K562 (cell line): ENCODE data around the gene TCF12. TPM values are rescaled to one million over a fixed set of nuclear protein-coding genes. Genes with fewer than 3 reads are reported as not detected.

Experiments used
- EP300 ChIP-seq: IDR thresholded peaks from 2 replicates; pipeline ENCODE4 v1.6.1; 2012; ENCODE audit warnings: low read length, improper control_type of control experiment
- LCOR ChIP-seq: sonication (generic); formaldehyde crosslinking; IDR thresholded peaks from 2 replicates; pipeline ENCODE4 v1.8.0; 2022; ENCODE audit warnings: mild to moderate bottlenecking, missing genetic modification reagents
- U2AF2 ChIP-seq: fragments of 200-400 bp; formaldehyde crosslinking; optimal IDR thresholded peaks from 2 replicates; pipeline ENCODE3; 2017; ENCODE audit warnings: low read depth, mild to moderate bottlenecking, low read length
- polyA plus RNA-seq, 8 experiments: library from polyadenylated mRNA; depleted of rRNA in 4 of 8; stranded (reverse) in 5 of 8; unstranded in 3 of 8; fragments of >200 nt; fragmentation: Nextera tagmentation in 2 of 8; fragmentation: Illumina TruSeq in 1 of 8; extraction: Ambion mirVana in 2 of 8; extraction: Trizol in 1 of 8; gene quantifications; 2 replicates each; pipeline versions ENCODE4 v1.2.1 to v1.2.3, GENCODE V29; 2011 to 2014; ENCODE audit warnings: inconsistent platforms in 1 of 8, missing spikeins in 1 of 8
- total RNA-seq, 7 experiments: library from RNA; depleted of rRNA in 6 of 7; stranded (reverse); fragments of >200 nt in 6 of 7; fragmentation: Illumina TruSeq in 2 of 7; extraction: Trizol in 2 of 7; gene quantifications; 2 replicates each; pipeline versions ENCODE4 v1.2.1 to v1.2.3, GENCODE V29; 2011 to 2021; ENCODE audit warnings: low replicate concordance in 1 of 7
- TF ChIP-seq, protein P1 (sequence below): fragments of 250-450 bp; sonication (Bioruptor Pico); IDR thresholded peaks from 2 replicates; pipeline ENCODE4 v1.4.0; 2020
- TF ChIP-seq, protein P2 (sequence below): fragments of 450-650 bp; IDR thresholded peaks from 2 replicates; pipeline ENCODE4 v1.6.1; 2016; ENCODE audit warnings: borderline replicate concordance
- TF ChIP-seq, protein P3 (sequence below): sonication (generic); formaldehyde crosslinking; IDR thresholded peaks from 2 replicates; pipeline ENCODE4 v1.8.1; 2023; ENCODE audit warnings: mild to moderate bottlenecking, missing genetic modification reagents

Gene TCF12
- total and polyA plus RNA-seq, 9 of the 15 experiments (the other 6 are each of a cell fraction or from before 2014, with no cell fraction given): 10.5 to 132 (median 52.9) TPM

DNA sequence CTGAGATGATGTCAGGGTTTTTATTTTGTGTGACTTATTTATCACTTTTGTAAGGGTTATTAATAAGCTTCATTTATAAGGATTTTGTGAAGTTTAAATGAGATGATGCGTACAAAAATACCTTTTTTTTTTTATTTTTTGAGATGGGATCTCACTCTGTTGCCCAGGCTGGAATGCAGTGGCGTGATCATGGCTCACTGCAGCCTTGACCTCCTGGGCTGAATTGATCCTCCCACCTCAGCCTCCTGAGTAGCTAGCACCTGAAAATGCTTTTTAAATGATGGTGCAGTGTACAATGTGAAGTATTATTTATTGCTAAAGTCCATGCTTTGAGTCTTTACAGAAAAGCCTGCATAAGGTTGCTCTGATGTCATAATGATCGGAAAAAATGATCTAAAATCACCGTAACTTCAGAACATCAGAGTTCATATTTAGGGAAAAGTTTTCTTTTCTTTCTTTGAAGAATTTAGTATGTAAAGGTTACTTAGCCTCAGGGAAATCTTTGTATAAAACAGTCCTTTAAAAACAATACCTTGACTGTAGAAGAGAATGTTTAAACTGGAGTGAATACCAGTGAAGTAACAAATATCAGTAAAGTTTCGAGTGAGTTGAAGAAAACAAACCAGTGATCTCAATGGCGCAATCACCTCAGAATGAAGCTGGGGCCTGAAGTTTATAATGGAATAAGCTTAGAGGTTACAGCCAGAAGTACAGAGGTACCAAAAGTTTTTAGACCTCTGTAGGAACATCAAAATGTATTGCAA lies 29.7 kb downstream of the TCF12 start (continued):
- TF ChIP-seq, protein P1, sequence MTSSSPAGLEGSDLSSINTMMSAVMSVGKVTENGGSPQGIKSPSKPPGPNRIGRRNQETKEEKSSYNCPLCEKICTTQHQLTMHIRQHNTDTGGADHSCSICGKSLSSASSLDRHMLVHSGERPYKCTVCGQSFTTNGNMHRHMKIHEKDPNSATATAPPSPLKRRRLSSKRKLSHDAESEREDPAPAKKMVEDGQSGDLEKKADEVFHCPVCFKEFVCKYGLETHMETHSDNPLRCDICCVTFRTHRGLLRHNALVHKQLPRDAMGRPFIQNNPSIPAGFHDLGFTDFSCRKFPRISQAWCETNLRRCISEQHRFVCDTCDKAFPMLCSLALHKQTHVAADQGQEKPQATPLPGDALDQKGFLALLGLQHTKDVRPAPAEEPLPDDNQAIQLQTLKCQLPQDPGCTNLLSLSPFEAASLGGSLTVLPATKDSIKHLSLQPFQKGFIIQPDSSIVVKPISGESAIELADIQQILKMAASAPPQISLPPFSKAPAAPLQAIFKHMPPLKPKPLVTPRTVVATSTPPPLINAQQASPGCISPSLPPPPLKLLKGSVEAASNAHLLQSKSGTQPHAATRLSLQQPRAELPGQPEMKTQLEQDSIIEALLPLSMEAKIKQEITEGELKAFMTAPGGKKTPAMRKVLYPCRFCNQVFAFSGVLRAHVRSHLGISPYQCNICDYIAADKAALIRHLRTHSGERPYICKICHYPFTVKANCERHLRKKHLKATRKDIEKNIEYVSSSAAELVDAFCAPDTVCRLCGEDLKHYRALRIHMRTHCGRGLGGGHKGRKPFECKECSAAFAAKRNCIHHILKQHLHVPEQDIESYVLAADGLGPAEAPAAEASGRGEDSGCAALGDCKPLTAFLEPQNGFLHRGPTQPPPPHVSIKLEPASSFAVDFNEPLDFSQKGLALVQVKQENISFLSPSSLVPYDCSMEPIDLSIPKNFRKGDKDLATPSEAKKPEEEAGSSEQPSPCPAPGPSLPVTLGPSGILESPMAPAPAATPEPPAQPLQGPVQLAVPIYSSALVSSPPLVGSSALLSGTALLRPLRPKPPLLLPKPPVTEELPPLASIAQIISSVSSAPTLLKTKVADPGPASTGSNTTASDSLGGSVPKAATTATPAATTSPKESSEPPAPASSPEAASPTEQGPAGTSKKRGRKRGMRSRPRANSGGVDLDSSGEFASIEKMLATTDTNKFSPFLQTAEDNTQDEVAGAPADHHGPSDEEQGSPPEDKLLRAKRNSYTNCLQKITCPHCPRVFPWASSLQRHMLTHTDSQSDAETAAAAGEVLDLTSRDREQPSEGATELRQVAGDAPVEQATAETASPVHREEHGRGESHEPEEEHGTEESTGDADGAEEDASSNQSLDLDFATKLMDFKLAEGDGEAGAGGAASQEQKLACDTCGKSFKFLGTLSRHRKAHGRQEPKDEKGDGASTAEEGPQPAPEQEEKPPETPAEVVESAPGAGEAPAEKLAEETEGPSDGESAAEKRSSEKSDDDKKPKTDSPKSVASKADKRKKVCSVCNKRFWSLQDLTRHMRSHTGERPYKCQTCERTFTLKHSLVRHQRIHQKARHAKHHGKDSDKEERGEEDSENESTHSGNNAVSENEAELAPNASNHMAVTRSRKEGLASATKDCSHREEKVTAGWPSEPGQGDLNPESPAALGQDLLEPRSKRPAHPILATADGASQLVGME (CRISPR knock-in tag): no peak
- no peak for TF ChIP-seq LCOR (CRISPR knock-in tag)
- TF ChIP-seq, protein P2, sequence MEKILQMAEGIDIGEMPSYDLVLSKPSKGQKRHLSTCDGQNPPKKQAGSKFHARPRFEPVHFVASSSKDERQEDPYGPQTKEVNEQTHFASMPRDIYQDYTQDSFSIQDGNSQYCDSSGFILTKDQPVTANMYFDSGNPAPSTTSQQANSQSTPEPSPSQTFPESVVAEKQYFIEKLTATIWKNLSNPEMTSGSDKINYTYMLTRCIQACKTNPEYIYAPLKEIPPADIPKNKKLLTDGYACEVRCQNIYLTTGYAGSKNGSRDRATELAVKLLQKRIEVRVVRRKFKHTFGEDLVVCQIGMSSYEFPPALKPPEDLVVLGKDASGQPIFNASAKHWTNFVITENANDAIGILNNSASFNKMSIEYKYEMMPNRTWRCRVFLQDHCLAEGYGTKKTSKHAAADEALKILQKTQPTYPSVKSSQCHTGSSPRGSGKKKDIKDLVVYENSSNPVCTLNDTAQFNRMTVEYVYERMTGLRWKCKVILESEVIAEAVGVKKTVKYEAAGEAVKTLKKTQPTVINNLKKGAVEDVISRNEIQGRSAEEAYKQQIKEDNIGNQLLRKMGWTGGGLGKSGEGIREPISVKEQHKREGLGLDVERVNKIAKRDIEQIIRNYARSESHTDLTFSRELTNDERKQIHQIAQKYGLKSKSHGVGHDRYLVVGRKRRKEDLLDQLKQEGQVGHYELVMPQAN: no peak
- TF ChIP-seq, protein P3, sequence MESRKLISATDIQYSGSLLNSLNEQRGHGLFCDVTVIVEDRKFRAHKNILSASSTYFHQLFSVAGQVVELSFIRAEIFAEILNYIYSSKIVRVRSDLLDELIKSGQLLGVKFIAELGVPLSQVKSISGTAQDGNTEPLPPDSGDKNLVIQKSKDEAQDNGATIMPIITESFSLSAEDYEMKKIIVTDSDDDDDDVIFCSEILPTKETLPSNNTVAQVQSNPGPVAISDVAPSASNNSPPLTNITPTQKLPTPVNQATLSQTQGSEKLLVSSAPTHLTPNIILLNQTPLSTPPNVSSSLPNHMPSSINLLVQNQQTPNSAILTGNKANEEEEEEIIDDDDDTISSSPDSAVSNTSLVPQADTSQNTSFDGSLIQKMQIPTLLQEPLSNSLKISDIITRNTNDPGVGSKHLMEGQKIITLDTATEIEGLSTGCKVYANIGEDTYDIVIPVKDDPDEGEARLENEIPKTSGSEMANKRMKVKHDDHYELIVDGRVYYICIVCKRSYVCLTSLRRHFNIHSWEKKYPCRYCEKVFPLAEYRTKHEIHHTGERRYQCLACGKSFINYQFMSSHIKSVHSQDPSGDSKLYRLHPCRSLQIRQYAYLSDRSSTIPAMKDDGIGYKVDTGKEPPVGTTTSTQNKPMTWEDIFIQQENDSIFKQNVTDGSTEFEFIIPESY: no peak
- no peak for TF ChIP-seq U2AF2
- no peak for TF ChIP-seq EP300
